Smooth muscle cell of bladder (primary cell): Measurements from ENCODE around the gene DOCK4. TPM values are rescaled to one million over a fixed set of nuclear protein-coding genes. Genes with fewer than 3 reads are reported as not detected.

Experiments used
- total RNA-seq: library from RNA; depleted of rRNA; stranded (reverse); fragments of >200 nt; gene quantifications from 2 replicates; pipeline ENCODE4 v1.2.3, GENCODE V29; 2014

Gene DOCK4
- total RNA-seq: 5.4 and 6.8 TPM in 2 replicates

GRCh38 chr7:112206238-112206990, at the start of gene DOCK4, which contains the start of gene ZNF277:
DOCK4 (minus strand) TSS chr7:112206399; CDS start chr7:112206138, 261 bp downstream.
ZNF277 (plus strand) TSS chr7:112206695; CDS start chr7:112206717, 22 bp downstream.

Other genes starting within 250 kb of the DOCK4 start
- 52.6 and 53.0 TPM in 2 replicates for gene ZNF277, start 296 bp upstream of the DOCK4 start, total RNA-seq
- gene IFRD1, start 244.1 kb upstream of the DOCK4 start, total RNA-seq: 69.7 and 74.2 TPM in 2 replicates